K562 (cell line): ENCODE data around the gene WDR49.

Experiments
- ARID2 ChIP-seq: fragments of 450-650 bp; IDR thresholded peaks from 2 replicates; pipeline ENCODE4 v1.6.1; 2017; ENCODE audit warnings: antibody characterized with exemption, mild to moderate bottlenecking
- POLR2A ChIP-seq: fragments of 450-650 bp; conservative IDR thresholded peaks from 2 replicates; pipeline ENCODE4 v1.6.1; 2016
- RFX5 ChIP-seq: IDR thresholded peaks from 2 replicates; pipeline ENCODE4 v1.6.1; 2011; ENCODE audit warnings: low read depth, mild to moderate bottlenecking, improper control_type of control experiment, low read length
- RUNX1 ChIP-seq: sonication (generic); IDR thresholded peaks from 2 replicates; pipeline ENCODE4 v1.6.1; 2016; ENCODE audit warnings: antibody characterized with exemption, low read depth
- TF ChIP-seq, protein P1 (sequence below), 3 experiments: IDR thresholded peaks in 2 of 3; conservative IDR thresholded peaks in 1 of 3; 2 replicates each; pipeline ENCODE4 v1.5.1; 2011 to 2012; ENCODE audit warnings: low read length in 3 of 3, mild to moderate bottlenecking in 3 of 3, control low read depth in 2 of 3, improper control_type of control experiment in 1 of 3, inconsistent platforms in 1 of 3, low read depth in 1 of 3, mixed read lengths in 1 of 3, moderate library complexity in 1 of 3; ENCODE audit not compliant: insufficient read depth in 2 of 3
- TF ChIP-seq, protein P2 (sequence below): sonication (generic); formaldehyde crosslinking; IDR thresholded peaks from 2 replicates; pipeline ENCODE4 v1.9.0; 2022; ENCODE audit warnings: mild to moderate bottlenecking, missing genetic modification reagents

DNA sequence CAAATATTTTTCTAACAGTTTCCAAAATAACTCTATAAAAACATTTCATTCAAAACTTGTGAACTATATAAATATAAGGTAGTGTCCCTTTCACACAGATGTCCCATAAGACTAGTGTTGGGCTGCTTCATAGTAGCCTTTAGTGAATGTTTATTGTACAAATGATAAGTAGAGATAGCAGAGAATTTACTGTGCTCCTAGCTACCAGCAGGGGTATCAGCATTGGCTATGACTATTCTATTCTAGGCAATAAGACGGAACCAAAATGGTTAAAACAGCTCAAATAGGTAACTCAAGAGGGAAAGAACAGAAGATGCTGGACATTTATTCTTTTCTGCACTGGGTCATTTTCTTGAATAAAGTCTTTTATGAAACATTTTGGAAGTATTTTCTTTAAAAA is 202.5 kb downstream of the WDR49 start:
- TF ChIP-seq, protein P1, sequence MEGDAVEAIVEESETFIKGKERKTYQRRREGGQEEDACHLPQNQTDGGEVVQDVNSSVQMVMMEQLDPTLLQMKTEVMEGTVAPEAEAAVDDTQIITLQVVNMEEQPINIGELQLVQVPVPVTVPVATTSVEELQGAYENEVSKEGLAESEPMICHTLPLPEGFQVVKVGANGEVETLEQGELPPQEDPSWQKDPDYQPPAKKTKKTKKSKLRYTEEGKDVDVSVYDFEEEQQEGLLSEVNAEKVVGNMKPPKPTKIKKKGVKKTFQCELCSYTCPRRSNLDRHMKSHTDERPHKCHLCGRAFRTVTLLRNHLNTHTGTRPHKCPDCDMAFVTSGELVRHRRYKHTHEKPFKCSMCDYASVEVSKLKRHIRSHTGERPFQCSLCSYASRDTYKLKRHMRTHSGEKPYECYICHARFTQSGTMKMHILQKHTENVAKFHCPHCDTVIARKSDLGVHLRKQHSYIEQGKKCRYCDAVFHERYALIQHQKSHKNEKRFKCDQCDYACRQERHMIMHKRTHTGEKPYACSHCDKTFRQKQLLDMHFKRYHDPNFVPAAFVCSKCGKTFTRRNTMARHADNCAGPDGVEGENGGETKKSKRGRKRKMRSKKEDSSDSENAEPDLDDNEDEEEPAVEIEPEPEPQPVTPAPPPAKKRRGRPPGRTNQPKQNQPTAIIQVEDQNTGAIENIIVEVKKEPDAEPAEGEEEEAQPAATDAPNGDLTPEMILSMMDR (IDR thresholded peaks at IDR 0.05 in 2 of 3, conservative IDR thresholded peaks at IDR 0.05 in 1 of 3; ENCODE audit: insufficient read depth in 2 of 3, low read depth in 1 of 3, low read length in 3 of 3) = no peak
- TF ChIP-seq RFX5 (no peak), POLR2A (no peak), ARID2 (no peak), RUNX1 (no peak)
- TF ChIP-seq, protein P2, sequence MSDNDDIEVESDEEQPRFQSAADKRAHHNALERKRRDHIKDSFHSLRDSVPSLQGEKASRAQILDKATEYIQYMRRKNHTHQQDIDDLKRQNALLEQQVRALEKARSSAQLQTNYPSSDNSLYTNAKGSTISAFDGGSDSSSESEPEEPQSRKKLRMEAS (CRISPR knock-in tag) = no peak
